ENCODE data around the gene PCDH8.

GRCh38 chr13:52809310-52809769 lies 39.1 kb downstream of the PCDH8 start:
- TF ChIP-seq GATA2 (IDR thresholded peaks at IDR 0.05; ENCODE audit: low read depth, low read length), result peak; percentile 99
- peak; percentile 94 for TF ChIP-seq GATA3 (IDR thresholded peaks at IDR 0.05; ENCODE audit: low read depth, low read length)
